SH-SY5Y (cell line): Measurements from ENCODE around the gene CGB3.

Source experiments
- GATA2 ChIP-seq: IDR thresholded peaks from 2 replicates; pipeline ENCODE4 v1.6.1; 2011; ENCODE audit warnings: mild to moderate bottlenecking, low read depth, low read length
- GATA3 ChIP-seq: IDR thresholded peaks from 2 replicates; pipeline ENCODE4 v1.6.1; 2011; ENCODE audit warnings: low read depth, mild to moderate bottlenecking, low read length, moderate library complexity

GRCh38 chr19:48993175-48994034 is 30.7 kb downstream of the CGB3 start, which contains the start of the genes GYS1 and RUVBL2:
- TF ChIP-seq GATA2 (no peak), GATA3 (no peak)
